NCI-H1092 (cell line): Measurements from ENCODE around the gene GAN.
A peak's percentile ranks its signal among the peaks of the same experiment; 100 is the strongest.
"Not testable (repeated sequence)": the region's sequence is repeated elsewhere in the genome, so short reads cannot be mapped to it uniquely, and the experiment has no call there.

Experiments
- DNase-seq: peaks from one replicate; lab custom pipeline; 2025; lab: John Stamatoyannopoulos, UW

GAN gene

GRCh38 chr16:81397879-81398520 lies 83.2 kb downstream of the GAN start:
- no peak for DNase-seq

- no peak for DNase-seq
These were observed 85.1 kb downstream of the GAN start for GRCh38 chr16:81399909-81400308.

- DNase-seq = no peak
These were observed 86.5 kb downstream of the GAN start for GRCh38 chr16:81401035-81401950.

GRCh38 chr16:81403208-81403600 lies 88.4 kb downstream of the GAN start:
- no peak for DNase-seq

GRCh38 chr16:81403601-81404391 lies 89.0 kb downstream of the GAN start:
- DNase-seq = peak; percentile 53

GRCh38 chr16:81405002-81405401 lies 90.2 kb downstream of the GAN start:
- DNase-seq = not testable (repeated sequence)

- no peak for DNase-seq
These were observed 90.9 kb downstream of the GAN start for GRCh38 chr16:81405702-81406113.

- no peak for DNase-seq
These were observed 93.7 kb downstream of the GAN start for GRCh38 chr16:81408409-81408950.

GRCh38 chr16:81409016-81409556 lies 94.3 kb downstream of the GAN start:
- no peak for DNase-seq

GRCh38 chr16:81410643-81411293 lies 96.0 kb downstream of the GAN start:
- DNase-seq = no peak

GRCh38 chr16:81413245-81413990 lies 98.7 kb downstream of the GAN start:
- DNase-seq = no peak

- no peak for DNase-seq
These were observed 101.0 kb downstream of the GAN start for GRCh38 chr16:81415751-81416150.

GRCh38 chr16:81416749-81417148 lies 102.0 kb downstream of the GAN start:
- no peak for DNase-seq

GRCh38 chr16:81417210-81417609 lies 102.4 kb downstream of the GAN start:
- DNase-seq = no peak

GRCh38 chr16:81419806-81420205 lies 105.0 kb downstream of the GAN start:
- no peak for DNase-seq

- no peak for DNase-seq
These were observed 106.4 kb downstream of the GAN start for GRCh38 chr16:81421126-81421525.

- no peak for DNase-seq
These were observed 106.8 kb downstream of the GAN start for GRCh38 chr16:81421536-81421935.

- DNase-seq = not testable (repeated sequence)
These were observed 107.4 kb downstream of the GAN start for GRCh38 chr16:81422153-81422552.

- no peak for DNase-seq
These were observed 110.0 kb downstream of the GAN start for GRCh38 chr16:81424771-81425170.

GRCh38 chr16:81427219-81427618 lies 112.5 kb downstream of the GAN start:
- no peak for DNase-seq

GRCh38 chr16:81429045-81429521 lies 114.3 kb downstream of the GAN start:
- no peak for DNase-seq
